GM23338 (cell line): ENCODE results near the gene SLC6A11. TPM values are rescaled to one million over a fixed set of nuclear protein-coding genes. Genes with fewer than 3 reads are reported as not detected.

Experiments
- ATAC-seq: fragments of 200-7000 bp; cut with Tn5 transposase; 3 replicates; pipeline ENCODE4 v1.9.1; 2020
- DNase-seq: peaks from one replicate; pipeline ENCODE4 v3.0.0-alpha.2; 2015; ENCODE audit warnings: low spot score
- H2AFZ ChIP-seq: fragments of 200-600 bp; sonication (generic); 2 replicates; pipeline ENCODE4 v1.8.0; 2016; ENCODE audit warnings: antibody characterized with exemption, mild to moderate bottlenecking, moderate library complexity
- H3F3A ChIP-seq: fragments of 200-600 bp; sonication (generic); replicated peaks from 2 replicates; pipeline ENCODE4 v1.8.0; 2017; ENCODE audit warnings: antibody characterized with exemption, mixed run types, low read depth
- H3K27ac ChIP-seq: fragments of 200-600 bp; sonication (generic); 2 replicates; pipeline ENCODE4 v1.6.1; 2016; ENCODE audit warnings: low read depth
- H3K27me3 ChIP-seq: fragments of 200-600 bp; sonication (generic); 2 replicates; pipeline ENCODE4 v1.8.0; 2016; ENCODE audit warnings: mild to moderate bottlenecking, mixed run types, moderate library complexity; ENCODE audit not compliant: insufficient read depth
- H3K36me3 ChIP-seq: fragments of 200-600 bp; sonication (generic); 2 replicates; pipeline ENCODE4 v1.8.0; 2016; ENCODE audit warnings: mild to moderate bottlenecking; ENCODE audit not compliant: insufficient read depth
- H3K4me1 ChIP-seq: fragments of 200-600 bp; sonication (generic); 2 replicates; pipeline ENCODE4 v1.8.0; 2016; ENCODE audit warnings: mild to moderate bottlenecking, moderate library complexity; ENCODE audit not compliant: insufficient read depth
- H3K4me2 ChIP-seq: fragments of 200-600 bp; sonication (generic); 2 replicates; pipeline ENCODE4 v1.7.1; 2017; ENCODE audit warnings: mixed run types
- H3K4me3 ChIP-seq: fragments of 200-600 bp; sonication (generic); 2 replicates; pipeline ENCODE4 v1.6.1; 2016; ENCODE audit warnings: mixed run types
- H3K79me2 ChIP-seq: fragments of 200-600 bp; sonication (generic); replicated peaks from 2 replicates; pipeline ENCODE4 v1.8.0; 2017; ENCODE audit warnings: mild to moderate bottlenecking; ENCODE audit not compliant: insufficient read depth
- H3K9me2 ChIP-seq: fragments of 200-600 bp; sonication (generic); 2 replicates; pipeline ENCODE4 v1.8.0; 2017; ENCODE audit not compliant: insufficient read depth
- H4K20me1 ChIP-seq: fragments of 200-600 bp; sonication (generic); replicated peaks from 2 replicates; pipeline ENCODE4 v1.8.0; 2017; ENCODE audit warnings: mild to moderate bottlenecking; ENCODE audit not compliant: insufficient read depth
- H3K27ac Mint-ChIP-seq: 2 replicates; pipeline ENCODE4 v1.8.0; 2020; ENCODE audit warnings: inconsistent platforms, mild to moderate bottlenecking, moderate library complexity, mixed read lengths
- H3K27me3 Mint-ChIP-seq: 3 replicates; pipeline ENCODE4 v1.8.0; 2022; ENCODE audit warnings: low read depth, mild to moderate bottlenecking, moderate library complexity, mixed read lengths, inconsistent platforms; ENCODE audit not compliant: insufficient read depth, poor library complexity
- H3K36me3 Mint-ChIP-seq: 3 replicates; pipeline ENCODE4 v1.8.0; 2021; ENCODE audit warnings: low read depth, mild to moderate bottlenecking, inconsistent platforms, moderate library complexity, mixed read lengths
- H3K4me1 Mint-ChIP-seq: 3 replicates; pipeline ENCODE4 v1.8.0; 2020; ENCODE audit warnings: mild to moderate bottlenecking, inconsistent platforms, mixed read lengths
- H3K4me3 Mint-ChIP-seq: 3 replicates; pipeline ENCODE4 v1.8.0; 2021; ENCODE audit warnings: moderate library complexity, mild to moderate bottlenecking, inconsistent platforms, mixed read lengths
- H3K9me3 Mint-ChIP-seq: 3 replicates; pipeline ENCODE4 v1.8.0; 2020; ENCODE audit warnings: moderate library complexity, mild to moderate bottlenecking, inconsistent platforms, mixed read lengths
- CREB1 ChIP-seq: fragments of 250-450 bp; sonication (Bioruptor Pico); IDR thresholded peaks from 2 replicates; pipeline ENCODE4 v1.5.0; 2020; ENCODE audit warnings: low read depth, mild to moderate bottlenecking, moderate library complexity
- EZH2 ChIP-seq: fragments of 200-600 bp; sonication (generic); IDR thresholded peaks from one replicate; pipeline ENCODE4 v1.8.0; 2017; ENCODE audit warnings: antibody characterized with exemption, mild to moderate bottlenecking, low read depth; ENCODE audit not compliant: unreplicated experiment
- EZH2phosphoT487 ChIP-seq: fragments of 200-600 bp; sonication (generic); IDR thresholded peaks from one replicate; pipeline ENCODE4 v1.8.1; 2018; ENCODE audit warnings: antibody characterized with exemption; ENCODE audit not compliant: unreplicated experiment
- JUNB ChIP-seq: IDR thresholded peaks from one replicate; pipeline ENCODE4 v1.6.1; 2016; ENCODE audit warnings: antibody characterized with exemption; ENCODE audit not compliant: unreplicated experiment
- POLR2AphosphoS5 ChIP-seq: IDR thresholded peaks from 2 replicates; pipeline ENCODE4 v1.6.1; 2016; ENCODE audit warnings: antibody characterized with exemption, low read depth
- STAT1 ChIP-seq: IDR thresholded peaks from one replicate; pipeline ENCODE4 v1.6.1; 2016; ENCODE audit warnings: antibody characterized with exemption; ENCODE audit not compliant: unreplicated experiment
- ZNF114 ChIP-seq: fragments of 250-450 bp; sonication (Bioruptor Pico); IDR thresholded peaks from 2 replicates; pipeline ENCODE4 v1.5.0; 2020; ENCODE audit warnings: mild to moderate bottlenecking, moderate library complexity
- ZNF331 ChIP-seq: fragments of 250-450 bp; sonication (Bioruptor Pico); IDR thresholded peaks from 2 replicates; pipeline ENCODE4 v1.5.0; 2020; ENCODE audit warnings: low read depth, mild to moderate bottlenecking, moderate library complexity
- polyA plus RNA-seq: library from polyadenylated mRNA; unstranded; fragments of >200 nt; fragmentation: Nextera tagmentation; extraction: Ambion mirVana; gene quantifications from 2 replicates; pipeline ENCODE4 v1.2.1, GENCODE V29; 2016
- total RNA-seq: library from RNA; depleted of rRNA; stranded (reverse); fragments of >200 nt; shearing (Covaris generic); gene quantifications from 2 replicates; pipeline ENCODE4 v1.2.3, GENCODE V29; 2014
- TF ChIP-seq, protein P1 (sequence below): fragments of 250-450 bp; sonication (Bioruptor Pico); IDR thresholded peaks from 2 replicates; pipeline ENCODE4 v1.5.0; 2020; ENCODE audit warnings: mild to moderate bottlenecking, moderate library complexity
- TF ChIP-seq, protein P2 (sequence below), 2 experiments: fragments of 200-600 bp in 1 of 2; sonication (generic) in 1 of 2; conservative IDR thresholded peaks; 2 replicates each; pipeline versions ENCODE4 v1.5.1 to v1.6.1; 2016 to 2017; ENCODE audit warnings: antibody characterized with exemption in 2 of 2, low read depth in 2 of 2, mild to moderate bottlenecking in 2 of 2, moderate library complexity in 1 of 2
- TF ChIP-seq, protein P3 (sequence below): IDR thresholded peaks from one replicate; pipeline ENCODE4 v1.6.1; 2018; ENCODE audit warnings: antibody characterized with exemption; ENCODE audit not compliant: unreplicated experiment
- TF ChIP-seq, protein P4 (sequence below): IDR thresholded peaks from 2 replicates; pipeline ENCODE4 v1.6.1; 2016; ENCODE audit warnings: antibody characterized with exemption

The SLC6A11 gene
- total and polyA plus RNA-seq, 2 experiments from 2014 or later = 0.47 to 1.1 TPM

DNA sequence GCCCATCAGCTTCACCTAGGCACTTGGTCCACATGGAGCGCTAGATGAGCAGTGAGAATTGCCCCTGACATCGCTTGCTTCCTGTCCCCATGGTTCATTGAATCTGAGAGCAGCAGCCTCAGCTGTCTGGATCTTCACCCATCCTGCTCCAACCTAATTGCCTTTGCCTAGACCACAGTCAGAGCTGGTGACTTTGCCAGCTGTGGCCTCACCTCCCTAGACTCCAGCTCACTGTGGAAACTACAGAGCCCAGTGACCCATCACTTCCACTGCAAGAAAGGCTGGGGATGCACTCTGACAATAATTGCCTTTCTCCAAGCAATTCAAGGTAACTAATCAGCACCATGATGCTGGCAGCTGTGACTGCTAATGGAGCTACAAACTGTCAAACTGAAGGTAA, 145.9 kb downstream of the SLC6A11 start:
- no peak for ATAC-seq
- Histone ChIP-seq H4K20me1 (no peaks in the 10 kb centered on the region), H3F3A (no peaks in the 10 kb centered on the region), H3K4me1 (no peaks in the 10 kb centered on the region), H3K27ac (no peak overlapping the region), H3K79me2 (no peaks in the 10 kb centered on the region), H3K36me3 (no peaks in the 10 kb centered on the region), H3K27me3 (no peaks in the 10 kb centered on the region), H3K9me2 (no peaks in the 10 kb centered on the region), H3K4me2 (no peak overlapping the region), H3K4me3 (no peak overlapping the region), H2AFZ (no peak overlapping the region)
- Mint-ChIP-seq H3K27me3 (peaks cover 14% of the 10 kb centered on the region), H3K27ac (no peak overlapping the region), H3K9me3 (no peaks in the 10 kb centered on the region), H3K4me3 (no peak overlapping the region), H3K4me1 (no peaks in the 10 kb centered on the region; the same call in 2 of the 3 replicates), H3K36me3 (no peaks in the 10 kb centered on the region)
- TF ChIP-seq ZNF114 (CRISPR knock-in tag) (no peak), ZNF331 (CRISPR knock-in tag) (no peak), EZH2 (no peak), EZH2phosphoT487 (no peak), JUNB (no peak), CREB1 (no peak), POLR2AphosphoS5 (no peak), STAT1 (no peak)
- TF ChIP-seq, protein P1, sequence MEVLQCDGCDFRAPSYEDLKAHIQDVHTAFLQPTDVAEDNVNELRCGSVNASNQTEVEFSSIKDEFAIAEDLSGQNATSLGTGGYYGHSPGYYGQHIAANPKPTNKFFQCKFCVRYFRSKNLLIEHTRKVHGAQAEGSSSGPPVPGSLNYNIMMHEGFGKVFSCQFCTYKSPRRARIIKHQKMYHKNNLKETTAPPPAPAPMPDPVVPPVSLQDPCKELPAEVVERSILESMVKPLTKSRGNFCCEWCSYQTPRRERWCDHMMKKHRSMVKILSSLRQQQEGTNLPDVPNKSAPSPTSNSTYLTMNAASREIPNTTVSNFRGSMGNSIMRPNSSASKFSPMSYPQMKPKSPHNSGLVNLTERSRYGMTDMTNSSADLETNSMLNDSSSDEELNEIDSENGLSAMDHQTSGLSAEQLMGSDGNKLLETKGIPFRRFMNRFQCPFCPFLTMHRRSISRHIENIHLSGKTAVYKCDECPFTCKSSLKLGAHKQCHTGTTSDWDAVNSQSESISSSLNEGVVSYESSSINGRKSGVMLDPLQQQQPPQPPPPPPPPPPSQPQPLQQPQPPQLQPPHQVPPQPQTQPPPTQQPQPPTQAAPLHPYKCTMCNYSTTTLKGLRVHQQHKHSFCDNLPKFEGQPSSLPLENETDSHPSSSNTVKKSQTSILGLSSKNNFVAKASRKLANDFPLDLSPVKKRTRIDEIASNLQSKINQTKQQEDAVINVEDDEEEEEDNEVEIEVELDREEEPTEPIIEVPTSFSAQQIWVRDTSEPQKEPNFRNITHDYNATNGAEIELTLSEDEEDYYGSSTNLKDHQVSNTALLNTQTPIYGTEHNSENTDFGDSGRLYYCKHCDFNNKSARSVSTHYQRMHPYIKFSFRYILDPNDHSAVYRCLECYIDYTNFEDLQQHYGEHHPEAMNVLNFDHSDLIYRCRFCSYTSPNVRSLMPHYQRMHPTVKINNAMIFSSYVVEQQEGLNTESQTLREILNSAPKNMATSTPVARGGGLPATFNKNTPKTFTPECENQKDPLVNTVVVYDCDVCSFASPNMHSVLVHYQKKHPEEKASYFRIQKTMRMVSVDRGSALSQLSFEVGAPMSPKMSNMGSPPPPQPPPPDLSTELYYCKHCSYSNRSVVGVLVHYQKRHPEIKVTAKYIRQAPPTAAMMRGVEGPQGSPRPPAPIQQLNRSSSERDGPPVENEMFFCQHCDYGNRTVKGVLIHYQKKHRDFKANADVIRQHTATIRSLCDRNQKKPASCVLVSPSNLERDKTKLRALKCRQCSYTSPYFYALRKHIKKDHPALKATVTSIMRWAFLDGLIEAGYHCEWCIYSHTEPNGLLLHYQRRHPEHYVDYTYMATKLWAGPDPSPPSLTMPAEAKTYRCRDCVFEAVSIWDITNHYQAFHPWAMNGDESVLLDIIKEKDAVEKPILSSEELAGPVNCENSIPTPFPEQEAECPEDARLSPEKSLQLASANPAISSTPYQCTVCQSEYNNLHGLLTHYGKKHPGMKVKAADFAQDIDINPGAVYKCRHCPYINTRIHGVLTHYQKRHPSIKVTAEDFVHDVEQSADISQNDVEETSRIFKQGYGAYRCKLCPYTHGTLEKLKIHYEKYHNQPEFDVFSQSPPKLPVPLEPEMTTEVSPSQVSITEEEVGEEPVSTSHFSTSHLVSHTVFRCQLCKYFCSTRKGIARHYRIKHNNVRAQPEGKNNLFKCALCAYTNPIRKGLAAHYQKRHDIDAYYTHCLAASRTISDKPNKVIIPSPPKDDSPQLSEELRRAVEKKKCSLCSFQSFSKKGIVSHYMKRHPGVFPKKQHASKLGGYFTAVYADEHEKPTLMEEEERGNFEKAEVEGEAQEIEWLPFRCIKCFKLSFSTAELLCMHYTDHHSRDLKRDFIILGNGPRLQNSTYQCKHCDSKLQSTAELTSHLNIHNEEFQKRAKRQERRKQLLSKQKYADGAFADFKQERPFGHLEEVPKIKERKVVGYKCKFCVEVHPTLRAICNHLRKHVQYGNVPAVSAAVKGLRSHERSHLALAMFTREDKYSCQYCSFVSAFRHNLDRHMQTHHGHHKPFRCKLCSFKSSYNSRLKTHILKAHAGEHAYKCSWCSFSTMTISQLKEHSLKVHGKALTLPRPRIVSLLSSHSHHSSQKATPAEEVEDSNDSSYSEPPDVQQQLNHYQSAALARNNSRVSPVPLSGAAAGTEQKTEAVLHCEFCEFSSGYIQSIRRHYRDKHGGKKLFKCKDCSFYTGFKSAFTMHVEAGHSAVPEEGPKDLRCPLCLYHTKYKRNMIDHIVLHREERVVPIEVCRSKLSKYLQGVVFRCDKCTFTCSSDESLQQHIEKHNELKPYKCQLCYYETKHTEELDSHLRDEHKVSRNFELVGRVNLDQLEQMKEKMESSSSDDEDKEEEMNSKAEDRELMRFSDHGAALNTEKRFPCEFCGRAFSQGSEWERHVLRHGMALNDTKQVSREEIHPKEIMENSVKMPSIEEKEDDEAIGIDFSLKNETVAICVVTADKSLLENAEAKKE (CRISPR knock-in tag) = no peak
- TF ChIP-seq, protein P2, sequence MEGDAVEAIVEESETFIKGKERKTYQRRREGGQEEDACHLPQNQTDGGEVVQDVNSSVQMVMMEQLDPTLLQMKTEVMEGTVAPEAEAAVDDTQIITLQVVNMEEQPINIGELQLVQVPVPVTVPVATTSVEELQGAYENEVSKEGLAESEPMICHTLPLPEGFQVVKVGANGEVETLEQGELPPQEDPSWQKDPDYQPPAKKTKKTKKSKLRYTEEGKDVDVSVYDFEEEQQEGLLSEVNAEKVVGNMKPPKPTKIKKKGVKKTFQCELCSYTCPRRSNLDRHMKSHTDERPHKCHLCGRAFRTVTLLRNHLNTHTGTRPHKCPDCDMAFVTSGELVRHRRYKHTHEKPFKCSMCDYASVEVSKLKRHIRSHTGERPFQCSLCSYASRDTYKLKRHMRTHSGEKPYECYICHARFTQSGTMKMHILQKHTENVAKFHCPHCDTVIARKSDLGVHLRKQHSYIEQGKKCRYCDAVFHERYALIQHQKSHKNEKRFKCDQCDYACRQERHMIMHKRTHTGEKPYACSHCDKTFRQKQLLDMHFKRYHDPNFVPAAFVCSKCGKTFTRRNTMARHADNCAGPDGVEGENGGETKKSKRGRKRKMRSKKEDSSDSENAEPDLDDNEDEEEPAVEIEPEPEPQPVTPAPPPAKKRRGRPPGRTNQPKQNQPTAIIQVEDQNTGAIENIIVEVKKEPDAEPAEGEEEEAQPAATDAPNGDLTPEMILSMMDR (conservative IDR thresholded peaks at IDR 0.05; ENCODE audit: low read depth in 2 of 2) = no peak
- TF ChIP-seq, protein P3, sequence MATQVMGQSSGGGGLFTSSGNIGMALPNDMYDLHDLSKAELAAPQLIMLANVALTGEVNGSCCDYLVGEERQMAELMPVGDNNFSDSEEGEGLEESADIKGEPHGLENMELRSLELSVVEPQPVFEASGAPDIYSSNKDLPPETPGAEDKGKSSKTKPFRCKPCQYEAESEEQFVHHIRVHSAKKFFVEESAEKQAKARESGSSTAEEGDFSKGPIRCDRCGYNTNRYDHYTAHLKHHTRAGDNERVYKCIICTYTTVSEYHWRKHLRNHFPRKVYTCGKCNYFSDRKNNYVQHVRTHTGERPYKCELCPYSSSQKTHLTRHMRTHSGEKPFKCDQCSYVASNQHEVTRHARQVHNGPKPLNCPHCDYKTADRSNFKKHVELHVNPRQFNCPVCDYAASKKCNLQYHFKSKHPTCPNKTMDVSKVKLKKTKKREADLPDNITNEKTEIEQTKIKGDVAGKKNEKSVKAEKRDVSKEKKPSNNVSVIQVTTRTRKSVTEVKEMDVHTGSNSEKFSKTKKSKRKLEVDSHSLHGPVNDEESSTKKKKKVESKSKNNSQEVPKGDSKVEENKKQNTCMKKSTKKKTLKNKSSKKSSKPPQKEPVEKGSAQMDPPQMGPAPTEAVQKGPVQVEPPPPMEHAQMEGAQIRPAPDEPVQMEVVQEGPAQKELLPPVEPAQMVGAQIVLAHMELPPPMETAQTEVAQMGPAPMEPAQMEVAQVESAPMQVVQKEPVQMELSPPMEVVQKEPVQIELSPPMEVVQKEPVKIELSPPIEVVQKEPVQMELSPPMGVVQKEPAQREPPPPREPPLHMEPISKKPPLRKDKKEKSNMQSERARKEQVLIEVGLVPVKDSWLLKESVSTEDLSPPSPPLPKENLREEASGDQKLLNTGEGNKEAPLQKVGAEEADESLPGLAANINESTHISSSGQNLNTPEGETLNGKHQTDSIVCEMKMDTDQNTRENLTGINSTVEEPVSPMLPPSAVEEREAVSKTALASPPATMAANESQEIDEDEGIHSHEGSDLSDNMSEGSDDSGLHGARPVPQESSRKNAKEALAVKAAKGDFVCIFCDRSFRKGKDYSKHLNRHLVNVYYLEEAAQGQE = no peak
- TF ChIP-seq, protein P4, sequence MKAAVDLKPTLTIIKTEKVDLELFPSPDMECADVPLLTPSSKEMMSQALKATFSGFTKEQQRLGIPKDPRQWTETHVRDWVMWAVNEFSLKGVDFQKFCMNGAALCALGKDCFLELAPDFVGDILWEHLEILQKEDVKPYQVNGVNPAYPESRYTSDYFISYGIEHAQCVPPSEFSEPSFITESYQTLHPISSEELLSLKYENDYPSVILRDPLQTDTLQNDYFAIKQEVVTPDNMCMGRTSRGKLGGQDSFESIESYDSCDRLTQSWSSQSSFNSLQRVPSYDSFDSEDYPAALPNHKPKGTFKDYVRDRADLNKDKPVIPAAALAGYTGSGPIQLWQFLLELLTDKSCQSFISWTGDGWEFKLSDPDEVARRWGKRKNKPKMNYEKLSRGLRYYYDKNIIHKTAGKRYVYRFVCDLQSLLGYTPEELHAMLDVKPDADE = no peak
- DNase-seq = no peak
